Upper lobe of left lung (tissue), 6 donors: ENCODE results near the gene OTULINL. TPM values are rescaled to one million over a fixed set of nuclear protein-coding genes. Genes with fewer than 3 reads are reported as not detected.

Experiments
- ATAC-seq, 2 donors: fragments of 200-7000 bp; cut with Tn5 transposase; one replicate each; pipeline ENCODE4 v1.9.1; 2022; ENCODE audit warnings: mild to moderate bottlenecking in 2 of 2, moderate library complexity in 2 of 2; ENCODE audit not compliant: low FRiP score in 2 of 2
- DNase-seq, 2 donors: peaks; one replicate each; pipeline ENCODE4 v3.0.0-alpha.2; 2019 to 2020
- H3K27ac ChIP-seq, 4 donors: fragments of 200-600 bp; sonication (generic); one replicate each; pipeline ENCODE4 v1.5.1; 2016 to 2019
- H3K27me3 ChIP-seq, 4 donors: fragments of 200-600 bp; sonication (generic); one replicate each; pipeline ENCODE4 v1.5.1; 2017 to 2019
- H3K36me3 ChIP-seq, 4 donors: fragments of 200-600 bp; sonication (generic); one replicate each; pipeline ENCODE4 v1.5.1; 2016 to 2019
- H3K4me1 ChIP-seq, 4 donors: fragments of 200-600 bp; sonication (generic); one replicate each; pipeline ENCODE4 v1.5.1; 2018 to 2019
- H3K4me3 ChIP-seq, 4 donors: fragments of 200-600 bp; sonication (generic); one replicate each; pipeline ENCODE4 v1.5.1; 2017 to 2019; ENCODE audit warnings: mild to moderate bottlenecking in 2 of 4, moderate library complexity in 1 of 4
- H3K9me3 ChIP-seq, 4 donors: fragments of 200-600 bp; sonication (generic); one replicate each; pipeline ENCODE4 v1.5.1; 2018 to 2019
- CTCF ChIP-seq, 6 experiments: fragments of 450-650 bp in 4 of 6; fragments of 200-600 bp in 2 of 6; sonication (generic) in 2 of 6; IDR thresholded peaks; one replicate each; pipeline ENCODE4 v1.5.1; 2016 to 2019; ENCODE audit warnings: antibody characterized with exemption in 6 of 6
- EP300 ChIP-seq, 4 donors: sonication (generic); formaldehyde crosslinking; IDR thresholded peaks; one replicate each; pipeline ENCODE4 v1.5.1; 2017; ENCODE audit warnings: antibody characterized with exemption in 4 of 4, control low read depth in 2 of 4
- POLR2A ChIP-seq, 4 donors: fragments of 450-650 bp; IDR thresholded peaks; one replicate each; pipeline ENCODE4 v1.5.1; 2016 to 2017; ENCODE audit warnings: antibody characterized with exemption in 4 of 4, mild to moderate bottlenecking in 2 of 4
- POLR2AphosphoS5 ChIP-seq, 2 donors: sonication (generic); formaldehyde crosslinking; IDR thresholded peaks; one replicate each; pipeline ENCODE4 v1.5.1; 2017; ENCODE audit warnings: antibody characterized with exemption in 2 of 2
- WGBS, 2 donors: methylation state at CpG; one replicate each; pipeline ENCODE4 v1.1.5; 2017 to 2018; 5-methylcytosine and 5-hydroxymethylcytosine counted together
- total RNA-seq, 6 donors: library from RNA; depleted of rRNA in 4 of 6; stranded (reverse); fragments of >200 nt in 4 of 6; gene quantifications; one replicate each; pipeline versions ENCODE4 v1.1.0 to v1.2.1, GENCODE V29; 2016 to 2021
- donor health status: DM: no; HTN: no; CAD: no; lungs with moderate emphysema.
- donor health status: DM: no; HTN: yes; CAD: no; lungs with severe emphysema.

The OTULINL gene
- total RNA-seq, 6 donors from 2014 or later: 36.4 to 194 (median 82.8) TPM

- Histone ChIP-seq H3K27me3 (no peaks in the 10 kb centered on the region), H3K4me1 (peaks cover 16 to 58% (median 38%) of the 10 kb centered on the region in 4 donors), H3K27ac (peak overlapping the region in 3 of 4 donors; percentile 2 to 48 (median 28)), H3K9me3 (no peaks in the 10 kb centered on the region), H3K36me3 (no peaks in the 10 kb centered on the region), H3K4me3 (no peak overlapping the region)
- DNase-seq (no peak), ATAC-seq (no peak)
- WGBS, 2 donors: 64 to 66% methylated on average over 4 of the region's 4 CpGs
- TF ChIP-seq POLR2A (IDR thresholded peaks at IDR 0.05) (no peak), EP300 (IDR thresholded peaks at IDR 0.05) (no peak), CTCF (IDR thresholded peaks at IDR 0.05) (no peak), POLR2AphosphoS5 (IDR thresholded peaks at IDR 0.05) (no peak)
Observed at GRCh38 chr5:14593326-14594021, 11.9 kb downstream of the OTULINL start.

GRCh38 chr5:14594378-14595074 lies 12.9 kb downstream of the OTULINL start:
- ATAC-seq: peak in 1 of 2 donors; percentile 33
- DNase-seq: peak in 1 of 2 donors; percentile 37
- WGBS, 2 donors: 56 to 71% methylated on average over 4 of the region's 4 CpGs

GRCh38 chr5:14595189-14595588 lies 13.6 kb downstream of the OTULINL start:
- no peaks in the 10 kb centered on the region for H3K9me3 ChIP-seq
- ATAC-seq: peak in 1 of 2 donors; percentile 84
- WGBS, 2 donors: 54 to 64% methylated on average over 3 of the region's 3 CpGs
- no peaks in the 10 kb centered on the region for H3K36me3 ChIP-seq
- no peak overlapping the region for H3K4me3 ChIP-seq
- peak in 1 of 2 donors; percentile 43 for DNase-seq
- peak overlapping the region in 3 of 4 donors; percentile 36 to 77 (median 73) for H3K27ac ChIP-seq
- TF ChIP-seq CTCF (IDR thresholded peaks at IDR 0.05) (no peak), POLR2A (IDR thresholded peaks at IDR 0.05) (no peak)
- H3K27me3 ChIP-seq: no peaks in the 10 kb centered on the region
- peaks cover 16 to 42% (median 25%) of the 10 kb centered on the region in 4 donors for H3K4me1 ChIP-seq

More at GRCh38 chr5:14594378-14595074, 12.9 kb downstream of the OTULINL start:
- Histone ChIP-seq H3K4me3 (no peak overlapping the region), H3K27me3 (no peaks in the 10 kb centered on the region), H3K4me1 (peaks cover 16 to 47% (median 30%) of the 10 kb centered on the region in 4 donors), H3K9me3 (no peaks in the 10 kb centered on the region), H3K27ac (peak overlapping the region; percentile 36 to 77 (median 61)), H3K36me3 (no peaks in the 10 kb centered on the region)
- TF ChIP-seq EP300 (IDR thresholded peaks at IDR 0.05): peak in 1 of 4 donors; percentile 10
- no peak for TF ChIP-seq POLR2AphosphoS5 (IDR thresholded peaks at IDR 0.05)

- Histone ChIP-seq H3K4me1 (peaks cover 16 to 37% (median 22%) of the 10 kb centered on the region in 4 donors), H3K9me3 (no peaks in the 10 kb centered on the region), H3K27me3 (no peaks in the 10 kb centered on the region), H3K36me3 (no peaks in the 10 kb centered on the region), H3K4me3 (no peak overlapping the region), H3K27ac (peak overlapping the region in 1 of 4 donors; percentile 19)
- peak in 1 of 2 donors; percentile 47 for ATAC-seq
- no peak for TF ChIP-seq CTCF (IDR thresholded peaks at IDR 0.05)
- TF ChIP-seq EP300 (IDR thresholded peaks at IDR 0.05): no peak
- no peak for TF ChIP-seq POLR2A (IDR thresholded peaks at IDR 0.05)
- TF ChIP-seq POLR2AphosphoS5 (IDR thresholded peaks at IDR 0.05): no peak
- WGBS, 2 donors: 29 to 48% methylated on average over 1 of the region's 1 CpG
- no peak for DNase-seq
Observed at GRCh38 chr5:14595891-14596290, 14.3 kb downstream of the OTULINL start.

- DNase-seq (no peak), ATAC-seq (no peak)
- Histone ChIP-seq H3K36me3 (peaks cover 0 to 3% (median under 1%) of the 10 kb centered on the region in 4 donors), H3K4me1 (peaks cover 16 to 31% (median 22%) of the 10 kb centered on the region in 4 donors), H3K9me3 (no peaks in the 10 kb centered on the region), H3K4me3 (no peak overlapping the region), H3K27ac (no peak overlapping the region), H3K27me3 (no peaks in the 10 kb centered on the region)
- 70 to 74% methylated on average over 1 of the region's 1 CpG for WGBS, 2 donors
- TF ChIP-seq CTCF (IDR thresholded peaks at IDR 0.05) (no peak), EP300 (IDR thresholded peaks at IDR 0.05) (no peak), POLR2A (IDR thresholded peaks at IDR 0.05) (no peak)
Observed at GRCh38 chr5:14597080-14597479, 15.5 kb downstream of the OTULINL start.
